ENCODE measurements around the gene DMD. TPM values are rescaled to one million over a fixed set of nuclear protein-coding genes. Genes with fewer than 3 reads are reported as not detected.

DMD gene
- total and polyA plus RNA-seq, 2 donors (not counting 1 experiment from before 2014, with no cell fraction given) = 5.1 to 7.2 TPM

DNA sequence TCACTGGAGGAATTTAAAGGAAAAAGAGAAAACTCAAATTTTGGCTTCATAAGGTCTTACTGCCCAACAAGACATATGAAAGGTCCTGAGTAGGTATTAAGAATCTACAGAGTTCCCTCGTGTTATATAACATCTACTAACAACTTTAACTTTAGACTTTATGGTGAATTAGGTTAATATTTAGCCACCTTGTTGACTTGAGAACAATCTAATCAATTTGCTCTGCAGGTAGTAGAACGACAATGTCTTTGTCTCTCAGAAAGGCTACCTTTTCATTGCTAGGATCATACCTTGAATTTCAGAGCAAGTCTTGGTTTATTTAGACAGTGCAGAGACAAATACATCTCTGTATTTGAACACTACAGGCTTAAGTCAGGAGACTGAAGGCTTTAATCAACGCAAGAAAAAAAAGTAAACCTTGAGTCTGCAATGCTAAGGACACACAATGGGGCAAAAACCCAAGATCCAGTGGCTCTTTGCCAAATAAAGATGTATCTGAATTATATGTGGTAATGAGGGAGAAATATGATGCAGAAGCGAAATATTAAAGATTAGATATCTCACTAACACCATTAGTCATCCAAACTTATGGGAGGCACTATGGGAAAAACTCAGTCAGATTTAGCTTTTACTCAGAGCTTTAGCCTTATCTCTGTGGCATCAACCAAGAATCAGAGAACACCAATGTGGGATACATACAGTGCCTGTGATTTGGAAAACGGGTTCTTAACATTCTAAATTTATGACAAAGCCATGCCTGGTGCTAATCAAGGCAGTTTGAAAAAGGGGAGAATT is 2045.9 kb downstream of the DMD start:
- H3K79me2 ChIP-seq (ENCODE audit: control insufficient read depth, insufficient read depth, low read length) = no peaks in the 10 kb centered on the region
- H3K4me2 ChIP-seq (ENCODE audit: extremely low read depth, insufficient read depth, low read length) = no peak overlapping the region
- H4K20me1 ChIP-seq (ENCODE audit: control insufficient read depth, extremely low read depth, insufficient read depth, low read length) = no peaks in the 10 kb centered on the region
- H2AFZ ChIP-seq (ENCODE audit: low read length) = no peak overlapping the region
- no peak overlapping the region for H3K9ac ChIP-seq (ENCODE audit: insufficient read depth, low read length)
- H3K4me1 ChIP-seq (ENCODE audit: control insufficient read depth, extremely low read depth, insufficient read depth, low read length) = no peaks in the 10 kb centered on the region
- H3K27me3 ChIP-seq (ENCODE audit: control insufficient read depth, insufficient read depth, low read length) = no peaks in the 10 kb centered on the region
- no peaks in the 10 kb centered on the region for H3K9me3 ChIP-seq (ENCODE audit: control insufficient read depth, insufficient read depth, low read depth, low read length)
- no peak overlapping the region for H3K27ac ChIP-seq (ENCODE audit: insufficient read depth, low read length)
- DNase-seq (ENCODE audit: low read depth in 2 of 2) = peak; percentile 2 to 54
- TF ChIP-seq CTCF (conservative IDR thresholded peaks at IDR 0.05 in 1 of 2, IDR thresholded peaks at IDR 0.05 in 1 of 2; ENCODE audit: low read depth in 1 of 2, low read length in 2 of 2) (no peak), EZH2 (IDR thresholded peaks at IDR 0.05; ENCODE audit: low read length, missing control alignments) (no peak)
- H3K36me3 ChIP-seq (ENCODE audit: control insufficient read depth, insufficient read depth, low read length) = no peaks in the 10 kb centered on the region
- no peak overlapping the region for H3K4me3 ChIP-seq (replicated peaks in 1 of 4; ENCODE audit: control extremely low read depth in 1 of 4, insufficient read depth in 1 of 4, low read depth in 3 of 4, low read length in 4 of 4)

DNA sequence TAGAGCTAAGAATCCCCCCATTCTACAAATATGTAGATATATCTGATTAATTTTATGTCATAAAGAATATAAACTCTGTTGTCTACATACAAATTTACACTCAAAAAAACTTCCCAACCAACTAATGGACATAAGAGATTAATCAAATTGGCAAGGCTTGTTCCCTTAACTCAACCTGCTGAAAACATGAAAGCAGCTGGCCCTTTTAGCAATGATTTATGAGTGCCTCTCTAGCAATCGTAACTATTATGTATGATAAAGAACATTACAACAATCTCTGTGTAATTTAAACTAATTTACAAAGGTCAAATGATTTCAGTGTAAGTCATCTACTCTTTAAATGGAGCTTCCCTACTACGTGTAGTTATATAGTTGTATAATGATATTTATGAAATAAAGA is 2056.4 kb downstream of the DMD start:
- Histone ChIP-seq H3K9ac (ENCODE audit: insufficient read depth, low read length) (no peak overlapping the region), H3K27ac (ENCODE audit: insufficient read depth, low read length) (no peak overlapping the region), H3K4me2 (ENCODE audit: extremely low read depth, insufficient read depth, low read length) (no peak overlapping the region), H3K27me3 (ENCODE audit: control insufficient read depth, insufficient read depth, low read length) (no peaks in the 10 kb centered on the region), H3K36me3 (ENCODE audit: control insufficient read depth, insufficient read depth, low read length) (no peaks in the 10 kb centered on the region), H2AFZ (ENCODE audit: low read length) (no peak overlapping the region), H3K79me2 (ENCODE audit: control insufficient read depth, insufficient read depth, low read length) (no peaks in the 10 kb centered on the region), H3K4me3 (replicated peaks in 1 of 4; ENCODE audit: control extremely low read depth in 1 of 4, insufficient read depth in 1 of 4, low read depth in 3 of 4, low read length in 4 of 4) (no peak overlapping the region), H3K4me1 (ENCODE audit: control insufficient read depth, extremely low read depth, insufficient read depth, low read length) (no peaks in the 10 kb centered on the region), H4K20me1 (ENCODE audit: control insufficient read depth, extremely low read depth, insufficient read depth, low read length) (no peaks in the 10 kb centered on the region), H3K9me3 (ENCODE audit: control insufficient read depth, insufficient read depth, low read depth, low read length) (no peaks in the 10 kb centered on the region)
- TF ChIP-seq CTCF (conservative IDR thresholded peaks at IDR 0.05 in 1 of 2, IDR thresholded peaks at IDR 0.05 in 1 of 2; ENCODE audit: low read depth in 1 of 2, low read length in 2 of 2) = no peak
- TF ChIP-seq EZH2 (IDR thresholded peaks at IDR 0.05; ENCODE audit: low read length, missing control alignments) = no peak
- no peak for DNase-seq (ENCODE audit: low read depth in 2 of 2)

DNA sequence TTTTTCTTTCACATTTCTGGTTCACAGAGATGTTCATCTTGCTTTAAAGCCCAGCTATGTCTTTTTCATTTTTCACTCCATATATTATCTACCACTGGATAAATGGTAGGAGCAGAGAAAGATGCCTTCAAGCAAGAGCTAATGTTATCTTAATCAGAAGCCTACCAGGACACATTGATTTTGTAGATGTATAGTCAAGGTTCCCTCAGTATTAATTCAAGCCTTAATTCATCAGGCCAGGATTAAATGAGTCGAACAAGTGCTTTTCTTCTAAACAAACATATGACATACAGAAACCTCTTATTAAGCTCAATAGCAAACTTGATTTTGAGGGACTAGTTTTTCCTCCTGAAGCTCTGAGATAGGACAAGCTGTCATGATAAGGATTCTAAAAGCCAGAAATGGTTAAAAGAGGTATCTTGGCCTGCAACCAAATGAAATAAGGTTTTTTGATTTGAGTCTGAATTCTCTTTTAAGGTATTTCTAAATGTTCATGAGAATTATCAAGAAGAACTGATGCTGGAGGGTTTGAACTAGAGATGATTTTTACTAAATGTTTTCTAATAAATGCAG is 2057.8 kb downstream of the DMD start:
- no peaks in the 10 kb centered on the region for H3K79me2 ChIP-seq (ENCODE audit: control insufficient read depth, insufficient read depth, low read length)
- no peak overlapping the region for H3K27ac ChIP-seq (ENCODE audit: insufficient read depth, low read length)
- H3K4me2 ChIP-seq (ENCODE audit: extremely low read depth, insufficient read depth, low read length) = no peak overlapping the region
- H3K4me3 ChIP-seq (replicated peaks in 1 of 4; ENCODE audit: control extremely low read depth in 1 of 4, insufficient read depth in 1 of 4, low read depth in 3 of 4, low read length in 4 of 4) = no peak overlapping the region
- no peak overlapping the region for H2AFZ ChIP-seq (ENCODE audit: low read length)
- no peaks in the 10 kb centered on the region for H3K36me3 ChIP-seq (ENCODE audit: control insufficient read depth, insufficient read depth, low read length)
- no peaks in the 10 kb centered on the region for H3K9me3 ChIP-seq (ENCODE audit: control insufficient read depth, insufficient read depth, low read depth, low read length)
- no peak overlapping the region for H3K9ac ChIP-seq (ENCODE audit: insufficient read depth, low read length)
- H4K20me1 ChIP-seq (ENCODE audit: control insufficient read depth, extremely low read depth, insufficient read depth, low read length) = no peaks in the 10 kb centered on the region
- no peak for DNase-seq (ENCODE audit: low read depth in 2 of 2)
- no peaks in the 10 kb centered on the region for H3K27me3 ChIP-seq (ENCODE audit: control insufficient read depth, insufficient read depth, low read length)
- no peaks in the 10 kb centered on the region for H3K4me1 ChIP-seq (ENCODE audit: control insufficient read depth, extremely low read depth, insufficient read depth, low read length)
- TF ChIP-seq CTCF (conservative IDR thresholded peaks at IDR 0.05 in 1 of 2, IDR thresholded peaks at IDR 0.05 in 1 of 2; ENCODE audit: low read depth in 1 of 2, low read length in 2 of 2) (no peak), EZH2 (IDR thresholded peaks at IDR 0.05; ENCODE audit: low read length, missing control alignments) (no peak)
